ENCODE data around the gene SLC23A2.

Gene SLC23A2

DNA sequence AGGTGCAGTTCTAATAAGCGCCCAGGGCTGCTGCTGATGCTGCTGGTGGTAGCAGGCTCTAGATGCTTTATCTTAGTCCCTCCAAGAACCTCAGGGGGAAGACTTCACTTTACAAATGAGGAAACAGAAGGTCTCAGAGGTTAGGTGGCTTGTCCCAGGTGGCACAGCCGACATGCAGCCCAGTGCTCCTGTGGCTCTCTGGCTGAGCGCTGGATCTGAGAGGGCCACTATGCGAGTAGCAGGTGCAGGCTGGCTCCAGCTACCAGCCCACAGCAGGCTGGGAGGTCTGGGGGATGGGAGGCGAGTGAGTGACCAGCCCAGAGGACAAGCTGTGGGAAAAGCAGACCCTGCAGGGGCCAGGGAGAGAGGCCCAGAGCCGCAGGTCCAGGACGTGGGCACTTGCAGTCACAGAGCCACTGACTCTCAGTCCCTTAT, 188.7 kb downstream of the SLC23A2 start:
- Histone ChIP-seq H3K9ac (ENCODE audit: low read depth in 1 of 2, low read length in 2 of 2) (peak overlapping the region in 1 of 2 donors; percentile 38), H3K4me3 (ENCODE audit: low read depth in 1 of 2, low read length in 2 of 2) (peak overlapping the region; percentile 25 to 54), H3K4me1 (ENCODE audit: control insufficient read depth in 1 of 2, insufficient read depth in 2 of 2, low read length in 2 of 2) (peaks cover 42 to 59% of the 10 kb centered on the region in 2 donors), H3K36me3 (ENCODE audit: control insufficient read depth in 1 of 2, insufficient read depth in 2 of 2, low read length in 2 of 2) (no peaks in the 10 kb centered on the region), H3K9me3 (ENCODE audit: control insufficient read depth in 1 of 2, low read length in 2 of 2) (no peaks in the 10 kb centered on the region), H3K27ac (ENCODE audit: low read depth, low read length) (peak overlapping the region; percentile 78), H3K27me3 (ENCODE audit: control insufficient read depth in 1 of 2, insufficient read depth in 2 of 2, low read length in 2 of 2) (no peaks in the 10 kb centered on the region)

DNA sequence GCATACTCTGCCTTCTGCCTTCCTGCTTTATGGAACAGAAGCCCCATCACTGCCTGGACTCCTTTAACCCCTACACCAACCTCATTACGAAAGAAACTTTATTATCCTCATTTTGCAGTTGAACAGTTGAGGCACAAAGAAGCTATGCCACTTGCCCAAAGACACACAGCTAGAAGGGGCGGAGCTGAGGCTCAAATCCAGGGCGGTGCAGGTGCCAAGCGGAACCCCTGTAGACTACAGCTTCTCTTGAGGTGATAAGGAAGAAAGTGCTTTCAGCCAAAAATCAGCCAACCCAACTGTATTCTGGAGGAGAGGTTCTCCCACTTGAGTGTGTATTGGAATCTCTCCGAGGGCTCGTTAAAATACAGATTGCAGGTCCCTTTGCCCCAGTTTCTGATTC, 189.1 kb downstream of the SLC23A2 start:
- no peaks in the 10 kb centered on the region for H3K9me3 ChIP-seq (ENCODE audit: control insufficient read depth in 1 of 2, low read length in 2 of 2)
- no peaks in the 10 kb centered on the region for H3K27me3 ChIP-seq (ENCODE audit: control insufficient read depth in 1 of 2, insufficient read depth in 2 of 2, low read length in 2 of 2)
- peak overlapping the region; percentile 78 for H3K27ac ChIP-seq (ENCODE audit: low read depth, low read length)
- H3K4me3 ChIP-seq (ENCODE audit: low read depth in 1 of 2, low read length in 2 of 2), result peak overlapping the region in 1 of 2 donors; percentile 32
- no peaks in the 10 kb centered on the region for H3K36me3 ChIP-seq (ENCODE audit: control insufficient read depth in 1 of 2, insufficient read depth in 2 of 2, low read length in 2 of 2)
- peaks cover 42 to 59% of the 10 kb centered on the region in 2 donors for H3K4me1 ChIP-seq (ENCODE audit: control insufficient read depth in 1 of 2, insufficient read depth in 2 of 2, low read length in 2 of 2)
- no peak overlapping the region for H3K9ac ChIP-seq (ENCODE audit: low read depth in 1 of 2, low read length in 2 of 2)

DNA sequence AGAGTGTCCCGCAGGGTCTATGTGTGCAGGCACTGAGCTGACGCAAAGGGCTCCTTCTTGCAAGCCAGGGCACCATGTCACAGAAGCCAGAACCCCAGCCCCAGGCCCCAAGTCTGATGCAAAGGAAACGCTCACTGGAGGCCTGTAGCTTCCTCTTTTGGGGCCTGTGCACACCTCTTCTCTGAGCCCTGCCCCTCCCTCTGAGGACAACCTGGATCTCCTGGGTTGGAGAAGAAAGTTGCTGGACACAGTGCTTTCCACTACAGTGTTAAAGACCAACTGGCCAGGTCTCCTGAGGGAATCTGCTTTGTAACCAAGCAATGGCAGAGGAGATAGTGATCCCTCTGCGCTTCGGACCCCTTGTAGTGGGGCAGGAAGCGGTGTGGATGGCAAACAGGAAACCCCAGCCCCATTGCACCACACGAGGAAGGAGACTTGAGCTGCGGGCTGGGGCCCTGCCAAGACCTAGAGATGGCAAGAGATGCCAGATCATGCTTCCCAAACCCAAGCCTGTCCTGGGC, 189.6 kb downstream of the SLC23A2 start:
- H3K27ac ChIP-seq (ENCODE audit: low read depth, low read length), result no peak overlapping the region
- H3K4me1 ChIP-seq (ENCODE audit: control insufficient read depth in 1 of 2, insufficient read depth in 2 of 2, low read length in 2 of 2), result peaks cover 42 to 59% of the 10 kb centered on the region in 2 donors
- H3K36me3 ChIP-seq (ENCODE audit: control insufficient read depth in 1 of 2, insufficient read depth in 2 of 2, low read length in 2 of 2), result no peaks in the 10 kb centered on the region
- H3K4me3 ChIP-seq (ENCODE audit: low read depth in 1 of 2, low read length in 2 of 2), result peak overlapping the region in 1 of 2 donors; percentile 32
- no peaks in the 10 kb centered on the region for H3K9me3 ChIP-seq (ENCODE audit: control insufficient read depth in 1 of 2, low read length in 2 of 2)
- H3K9ac ChIP-seq (ENCODE audit: low read depth in 1 of 2, low read length in 2 of 2), result no peak overlapping the region
- H3K27me3 ChIP-seq (ENCODE audit: control insufficient read depth in 1 of 2, insufficient read depth in 2 of 2, low read length in 2 of 2), result no peaks in the 10 kb centered on the region

DNA sequence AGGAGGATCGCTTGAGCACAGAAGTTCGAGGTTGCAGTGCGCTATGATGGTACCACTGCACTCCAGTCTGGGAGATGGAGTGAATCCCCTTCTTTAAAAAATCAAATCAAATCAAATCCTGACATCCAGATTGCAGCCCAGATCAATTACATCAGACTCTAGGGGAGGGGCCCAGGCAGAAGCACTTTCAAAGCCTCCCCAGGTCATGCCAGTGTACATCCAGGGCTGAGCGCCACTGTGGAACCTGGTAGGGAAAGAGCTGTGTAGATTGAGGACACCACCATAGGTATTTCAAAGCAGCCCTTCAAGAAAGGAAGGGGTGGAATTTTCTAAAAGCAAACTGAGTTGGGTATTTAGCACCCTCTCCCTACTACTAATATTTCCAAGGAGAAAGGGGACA, 190.1 kb downstream of the SLC23A2 start:
- Histone ChIP-seq H3K9ac (ENCODE audit: low read depth in 1 of 2, low read length in 2 of 2) (no peak overlapping the region), H3K4me1 (ENCODE audit: control insufficient read depth in 1 of 2, insufficient read depth in 2 of 2, low read length in 2 of 2) (peaks cover 42 to 59% of the 10 kb centered on the region in 2 donors), H3K27ac (ENCODE audit: low read depth, low read length) (no peak overlapping the region)

DNA sequence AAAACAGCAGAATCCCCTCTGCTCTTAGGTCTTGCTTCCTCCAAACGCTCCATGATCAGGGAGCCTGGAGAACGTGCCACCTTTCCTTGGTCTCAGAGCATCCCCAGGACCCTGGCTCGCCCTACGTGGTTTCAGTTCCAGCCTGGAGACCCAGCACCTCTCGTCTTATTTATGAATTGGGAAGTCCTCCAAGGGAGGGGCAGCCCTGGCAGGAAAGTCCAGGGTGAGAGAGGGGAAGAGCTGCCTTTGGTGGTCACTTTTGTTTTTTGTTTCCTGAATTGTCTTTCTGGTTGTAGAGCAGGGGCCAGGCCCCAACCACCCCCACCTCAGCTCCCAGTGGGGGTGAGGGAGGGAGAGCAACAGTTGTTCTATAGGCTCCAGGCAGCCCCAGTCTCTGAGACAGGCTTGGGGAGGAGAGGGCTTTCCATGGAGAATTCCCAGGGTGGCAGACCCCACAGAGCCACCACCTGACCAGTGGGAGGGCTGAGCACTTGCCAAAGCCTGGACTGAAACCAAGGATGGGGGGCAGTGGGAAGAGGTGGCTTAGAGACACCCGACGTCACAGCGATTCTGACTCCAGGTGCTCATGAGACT, 190.8 kb downstream of the SLC23A2 start:
- Histone ChIP-seq H3K4me3 (ENCODE audit: low read depth in 1 of 2, low read length in 2 of 2) (no peak overlapping the region), H3K9me3 (ENCODE audit: control insufficient read depth in 1 of 2, low read length in 2 of 2) (no peaks in the 10 kb centered on the region), H3K4me1 (ENCODE audit: control insufficient read depth in 1 of 2, insufficient read depth in 2 of 2, low read length in 2 of 2) (peaks cover 42 to 55% of the 10 kb centered on the region in 2 donors), H3K27ac (ENCODE audit: low read depth, low read length) (no peak overlapping the region), H3K27me3 (ENCODE audit: control insufficient read depth in 1 of 2, insufficient read depth in 2 of 2, low read length in 2 of 2) (no peaks in the 10 kb centered on the region), H3K9ac (ENCODE audit: low read depth in 1 of 2, low read length in 2 of 2) (no peak overlapping the region), H3K36me3 (ENCODE audit: control insufficient read depth in 1 of 2, insufficient read depth in 2 of 2, low read length in 2 of 2) (no peaks in the 10 kb centered on the region)

More for the DNA sequence above, 190.1 kb downstream of the SLC23A2 start:
- peak overlapping the region in 1 of 2 donors; percentile 32 for H3K4me3 ChIP-seq (ENCODE audit: low read depth in 1 of 2, low read length in 2 of 2)
- H3K27me3 ChIP-seq (ENCODE audit: control insufficient read depth in 1 of 2, insufficient read depth in 2 of 2, low read length in 2 of 2), result no peaks in the 10 kb centered on the region
- H3K9me3 ChIP-seq (ENCODE audit: control insufficient read depth in 1 of 2, low read length in 2 of 2), result no peaks in the 10 kb centered on the region
- no peaks in the 10 kb centered on the region for H3K36me3 ChIP-seq (ENCODE audit: control insufficient read depth in 1 of 2, insufficient read depth in 2 of 2, low read length in 2 of 2)

DNA sequence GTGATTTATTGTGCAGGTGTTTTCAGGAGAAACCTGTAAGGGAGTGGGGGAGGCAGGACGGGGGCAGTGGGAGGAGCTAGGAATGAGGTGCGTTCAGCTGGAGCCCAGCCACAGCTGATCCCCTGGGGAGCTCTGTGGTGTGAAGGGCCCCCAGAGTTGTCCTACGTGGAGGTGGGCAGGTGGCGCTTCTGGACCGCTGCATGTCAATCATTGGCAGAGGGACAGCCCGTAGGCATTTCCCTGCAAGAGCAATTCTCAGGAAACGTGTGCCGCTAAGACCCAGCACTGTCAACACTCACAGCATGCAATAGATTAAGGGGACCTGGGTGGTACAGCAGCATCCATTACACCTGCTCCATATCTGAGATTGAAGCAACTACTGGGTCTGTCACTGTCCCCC, 191.6 kb downstream of the SLC23A2 start:
- H3K9me3 ChIP-seq (ENCODE audit: control insufficient read depth in 1 of 2, low read length in 2 of 2), result no peaks in the 10 kb centered on the region
- H3K4me1 ChIP-seq (ENCODE audit: control insufficient read depth in 1 of 2, insufficient read depth in 2 of 2, low read length in 2 of 2), result peaks cover 39 to 48% of the 10 kb centered on the region in 2 donors
- H3K36me3 ChIP-seq (ENCODE audit: control insufficient read depth in 1 of 2, insufficient read depth in 2 of 2, low read length in 2 of 2), result no peaks in the 10 kb centered on the region
- no peaks in the 10 kb centered on the region for H3K27me3 ChIP-seq (ENCODE audit: control insufficient read depth in 1 of 2, insufficient read depth in 2 of 2, low read length in 2 of 2)
- no peak overlapping the region for H3K4me3 ChIP-seq (ENCODE audit: low read depth in 1 of 2, low read length in 2 of 2)
- H3K9ac ChIP-seq (ENCODE audit: low read depth in 1 of 2, low read length in 2 of 2), result no peak overlapping the region
- H3K27ac ChIP-seq (ENCODE audit: low read depth, low read length), result no peak overlapping the region

DNA sequence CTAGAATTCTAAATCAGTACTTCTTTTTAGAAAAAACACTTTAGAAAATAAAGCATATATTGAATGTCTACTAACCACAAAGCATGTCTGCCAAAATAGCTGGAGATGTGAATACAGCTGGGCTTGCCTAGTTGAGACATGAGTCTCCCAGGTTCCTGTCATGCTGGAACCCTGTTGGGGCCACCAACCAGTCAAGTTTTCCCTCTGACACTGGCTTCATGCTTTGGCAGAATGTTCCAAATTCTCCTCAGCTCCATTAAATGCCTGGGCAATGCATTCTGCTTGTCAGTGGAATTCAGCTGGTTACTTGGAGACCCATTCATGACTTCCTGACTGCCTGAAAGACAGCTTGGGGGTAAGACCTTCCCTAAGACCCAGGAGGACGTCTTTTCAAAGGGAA, 192.4 kb downstream of the SLC23A2 start:
- Histone ChIP-seq H3K4me1 (ENCODE audit: control insufficient read depth in 1 of 2, insufficient read depth in 2 of 2, low read length in 2 of 2) (peaks cover 36 to 46% of the 10 kb centered on the region in 2 donors), H3K27ac (ENCODE audit: low read depth, low read length) (no peak overlapping the region), H3K36me3 (ENCODE audit: control insufficient read depth in 1 of 2, insufficient read depth in 2 of 2, low read length in 2 of 2) (no peaks in the 10 kb centered on the region)

DNA sequence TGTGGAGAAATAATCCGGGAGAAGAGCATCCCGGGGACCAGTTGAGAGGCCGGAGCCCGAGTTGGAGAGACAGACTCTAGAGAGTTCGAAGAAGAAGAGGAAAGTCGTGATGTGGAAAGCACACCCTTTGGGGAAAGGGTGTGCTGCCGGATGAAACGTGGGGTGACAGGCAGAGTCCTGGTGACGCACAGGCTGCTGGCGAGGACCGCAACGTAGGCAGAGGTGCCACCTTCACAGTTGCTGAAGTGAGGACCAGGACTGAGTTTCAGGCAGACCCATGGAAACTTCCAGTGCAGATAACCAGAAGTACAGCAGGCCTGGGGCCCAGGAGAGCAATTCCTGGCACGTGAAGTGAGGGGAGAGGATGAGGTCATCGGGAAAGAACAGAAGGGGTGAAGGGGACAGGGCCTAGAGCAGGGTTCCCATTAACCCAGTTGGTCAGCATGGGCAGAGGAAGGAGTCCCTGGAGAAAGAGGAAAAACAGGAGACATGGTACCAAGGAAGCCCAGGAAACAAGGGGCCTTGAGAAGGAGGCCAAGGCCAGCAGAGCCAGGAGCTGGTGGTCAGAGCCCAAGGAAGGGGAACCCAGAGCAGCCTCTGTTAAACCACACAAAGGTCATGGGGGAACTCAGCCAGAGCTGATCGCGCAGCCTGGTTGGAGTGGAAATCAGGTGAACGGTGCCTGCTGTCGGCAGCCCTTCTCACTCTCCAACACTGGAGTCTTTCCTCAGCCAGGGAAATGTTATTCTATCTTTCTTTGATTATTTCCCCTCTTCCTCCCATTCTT, 195.5 kb downstream of the SLC23A2 start:
- Histone ChIP-seq H3K4me3 (ENCODE audit: low read depth in 1 of 2, low read length in 2 of 2) (no peak overlapping the region), H3K9ac (ENCODE audit: low read depth in 1 of 2, low read length in 2 of 2) (no peak overlapping the region), H3K27ac (ENCODE audit: low read depth, low read length) (no peak overlapping the region)

More for the DNA sequence above, 192.4 kb downstream of the SLC23A2 start:
- Histone ChIP-seq H3K9me3 (ENCODE audit: control insufficient read depth in 1 of 2, low read length in 2 of 2) (no peaks in the 10 kb centered on the region), H3K9ac (ENCODE audit: low read depth in 1 of 2, low read length in 2 of 2) (no peak overlapping the region), H3K27me3 (ENCODE audit: control insufficient read depth in 1 of 2, insufficient read depth in 2 of 2, low read length in 2 of 2) (no peaks in the 10 kb centered on the region), H3K4me3 (ENCODE audit: low read depth in 1 of 2, low read length in 2 of 2) (no peak overlapping the region)

DNA sequence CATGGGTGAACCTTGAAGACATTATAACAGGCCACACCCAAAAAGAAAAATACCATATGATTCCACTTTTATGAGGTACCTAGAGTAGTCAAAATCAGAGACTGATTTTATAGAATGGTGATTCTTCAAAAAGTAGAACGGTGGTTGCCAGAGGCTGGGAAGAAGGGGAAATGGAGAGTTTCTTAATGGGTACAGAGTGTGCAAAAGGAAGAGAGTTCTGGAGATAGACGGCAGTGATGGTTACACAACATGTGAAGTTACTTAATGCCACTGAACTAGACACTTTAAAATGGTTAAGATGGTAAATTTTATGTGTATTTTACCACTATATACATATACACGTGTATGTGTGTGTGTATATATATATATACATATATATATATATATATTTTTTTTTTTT, 198.8 kb downstream of the SLC23A2 start:
- Histone ChIP-seq H3K27ac (ENCODE audit: low read depth, low read length) (no peak overlapping the region), H3K4me1 (ENCODE audit: control insufficient read depth in 1 of 2, insufficient read depth in 2 of 2, low read length in 2 of 2) (no peaks in the 10 kb centered on the region), H3K9ac (ENCODE audit: low read depth in 1 of 2, low read length in 2 of 2) (no peak overlapping the region), H3K4me3 (ENCODE audit: low read depth in 1 of 2, low read length in 2 of 2) (no peak overlapping the region), H3K27me3 (ENCODE audit: control insufficient read depth in 1 of 2, insufficient read depth in 2 of 2, low read length in 2 of 2) (no peaks in the 10 kb centered on the region), H3K36me3 (ENCODE audit: control insufficient read depth in 1 of 2, insufficient read depth in 2 of 2, low read length in 2 of 2) (peaks cover 0 to 9% of the 10 kb centered on the region in 2 donors), H3K9me3 (ENCODE audit: control insufficient read depth in 1 of 2, low read length in 2 of 2) (no peaks in the 10 kb centered on the region)

More for the DNA sequence above, 195.5 kb downstream of the SLC23A2 start:
- H3K36me3 ChIP-seq (ENCODE audit: control insufficient read depth in 1 of 2, insufficient read depth in 2 of 2, low read length in 2 of 2), result no peaks in the 10 kb centered on the region
- H3K4me1 ChIP-seq (ENCODE audit: control insufficient read depth in 1 of 2, insufficient read depth in 2 of 2, low read length in 2 of 2), result peaks cover 11 to 15% of the 10 kb centered on the region in 2 donors
- H3K27me3 ChIP-seq (ENCODE audit: control insufficient read depth in 1 of 2, insufficient read depth in 2 of 2, low read length in 2 of 2), result no peaks in the 10 kb centered on the region
- H3K9me3 ChIP-seq (ENCODE audit: control insufficient read depth in 1 of 2, low read length in 2 of 2), result no peaks in the 10 kb centered on the region

Measured in duodenal mucosa (tissue), 2 donors.